ENCODE data around the gene CNTNAP2. TPM values are rescaled to one million over a fixed set of nuclear protein-coding genes. Genes with fewer than 3 reads are reported as not detected.
A peak's percentile ranks its signal among the peaks of the same experiment; 100 is the strongest.

Gene CNTNAP2
- total RNA-seq, 4 donors from 2014 or later, result not detected

DNA sequence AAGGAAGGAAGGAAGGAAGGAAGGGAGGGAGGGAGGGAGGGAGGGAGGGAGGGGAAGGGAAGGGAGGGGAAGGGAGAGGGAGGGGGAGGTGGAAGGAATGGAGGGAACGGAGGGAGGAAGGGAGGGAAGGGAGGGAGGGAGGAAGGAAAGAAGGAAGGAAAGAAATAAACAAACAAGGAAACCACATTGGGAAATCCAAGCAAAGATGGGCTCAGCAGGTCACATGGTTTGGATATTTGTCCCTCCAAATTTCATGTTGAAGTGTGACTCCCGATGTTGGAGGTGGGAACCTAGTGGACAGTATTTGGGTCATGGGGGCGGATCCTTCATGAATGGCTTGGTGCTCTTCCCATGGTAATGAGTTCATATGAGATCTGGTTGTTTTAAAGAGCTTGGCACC lies 2019.4 kb downstream of the CNTNAP2 start:
- H3K4me1 ChIP-seq, result no peaks in the 10 kb centered on the region
- in situ Hi-C loops (cut with MboI; ENCODE audit: low sequenced_read_pairs in 4 of 4) (no loop called here), intact Hi-C loops (cut with DNase I; ENCODE audit: low total_unique reads) (no loop called here)
- TF ChIP-seq POLR2A (IDR thresholded peaks at IDR 0.05), result no peak
- TF ChIP-seq, protein P1, sequence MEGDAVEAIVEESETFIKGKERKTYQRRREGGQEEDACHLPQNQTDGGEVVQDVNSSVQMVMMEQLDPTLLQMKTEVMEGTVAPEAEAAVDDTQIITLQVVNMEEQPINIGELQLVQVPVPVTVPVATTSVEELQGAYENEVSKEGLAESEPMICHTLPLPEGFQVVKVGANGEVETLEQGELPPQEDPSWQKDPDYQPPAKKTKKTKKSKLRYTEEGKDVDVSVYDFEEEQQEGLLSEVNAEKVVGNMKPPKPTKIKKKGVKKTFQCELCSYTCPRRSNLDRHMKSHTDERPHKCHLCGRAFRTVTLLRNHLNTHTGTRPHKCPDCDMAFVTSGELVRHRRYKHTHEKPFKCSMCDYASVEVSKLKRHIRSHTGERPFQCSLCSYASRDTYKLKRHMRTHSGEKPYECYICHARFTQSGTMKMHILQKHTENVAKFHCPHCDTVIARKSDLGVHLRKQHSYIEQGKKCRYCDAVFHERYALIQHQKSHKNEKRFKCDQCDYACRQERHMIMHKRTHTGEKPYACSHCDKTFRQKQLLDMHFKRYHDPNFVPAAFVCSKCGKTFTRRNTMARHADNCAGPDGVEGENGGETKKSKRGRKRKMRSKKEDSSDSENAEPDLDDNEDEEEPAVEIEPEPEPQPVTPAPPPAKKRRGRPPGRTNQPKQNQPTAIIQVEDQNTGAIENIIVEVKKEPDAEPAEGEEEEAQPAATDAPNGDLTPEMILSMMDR (IDR thresholded peaks at IDR 0.05 in 4 of 5, conservative IDR thresholded peaks at IDR 0.05 in 1 of 5), result no peak
- H3K9me3 ChIP-seq, result no peaks in the 10 kb centered on the region
- DNase-seq (no peak), ATAC-seq (no peak)
- H3K36me3 ChIP-seq, result no peaks in the 10 kb centered on the region
- H3K4me3 ChIP-seq, result no peak overlapping the region
- H3K27me3 ChIP-seq, result no peaks in the 10 kb centered on the region
- H3K27ac ChIP-seq, result no peak overlapping the region

DNA sequence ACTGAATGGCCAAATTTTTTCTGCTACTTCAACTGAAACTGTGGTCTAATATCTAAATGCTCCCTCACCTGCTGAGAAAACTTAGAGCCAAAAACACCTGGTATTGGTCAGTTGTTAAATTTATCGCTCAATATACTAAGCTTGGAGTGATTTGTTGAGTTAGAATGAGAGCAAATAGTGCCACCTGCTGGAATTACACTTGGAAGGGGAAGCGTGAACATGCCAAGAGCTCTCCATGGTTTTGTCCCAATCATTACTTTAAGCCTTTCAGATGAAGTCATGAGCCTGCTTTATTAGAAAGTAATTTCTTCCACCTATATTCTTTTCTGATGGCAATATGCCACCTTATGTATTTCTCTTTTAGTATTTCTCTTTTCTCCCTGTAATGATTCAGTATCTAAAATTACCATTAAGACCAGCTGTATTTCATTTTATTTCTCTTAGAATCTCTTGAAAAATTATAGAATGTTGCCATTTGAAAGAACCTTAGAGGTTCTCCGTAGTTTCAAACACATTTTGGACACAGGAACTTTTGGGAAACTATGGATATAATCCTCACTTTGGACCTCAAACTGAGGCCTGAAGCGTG lies 2026.2 kb downstream of the CNTNAP2 start:
- Histone ChIP-seq H3K9me3 (no peaks in the 10 kb centered on the region), H3K36me3 (no peaks in the 10 kb centered on the region), H3K27ac (no peak overlapping the region), H3K4me3 (no peak overlapping the region), H3K4me1 (no peaks in the 10 kb centered on the region), H3K27me3 (no peaks in the 10 kb centered on the region)
- TF ChIP-seq, protein P1 (IDR thresholded peaks at IDR 0.05 in 4 of 5, conservative IDR thresholded peaks at IDR 0.05 in 1 of 5), result peak in 1 of 5 experiments; percentile 20
- TF ChIP-seq POLR2A (IDR thresholded peaks at IDR 0.05), result no peak
- ATAC-seq (no peak), DNase-seq (no peak)
- in situ Hi-C loops (cut with MboI; ENCODE audit: low sequenced_read_pairs in 4 of 4), result no loop called here
- intact Hi-C loops (cut with DNase I; ENCODE audit: low total_unique reads), result no loop called here

DNA sequence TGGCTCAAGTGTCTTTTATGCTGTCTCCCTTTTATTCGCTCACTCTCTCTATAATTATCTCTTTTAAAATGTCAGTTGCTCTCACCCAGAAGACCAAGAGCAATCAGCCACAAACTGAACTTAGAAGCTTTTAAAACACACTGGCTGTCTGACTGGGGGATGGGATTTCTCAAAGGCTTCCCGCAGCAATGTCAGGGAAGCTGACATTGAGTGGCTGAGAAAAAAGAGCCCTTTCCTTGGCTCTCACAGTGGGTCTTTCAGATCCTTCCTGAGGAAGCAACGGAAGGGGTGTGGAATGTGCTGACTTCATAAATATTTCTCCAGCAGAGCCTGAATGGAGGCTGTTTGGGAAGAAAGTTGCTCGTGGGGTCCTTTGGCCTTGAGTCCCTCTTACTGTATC lies 2028.2 kb downstream of the CNTNAP2 start:
- ATAC-seq (no peak), DNase-seq (no peak)
- Histone ChIP-seq H3K9me3 (no peaks in the 10 kb centered on the region), H3K36me3 (no peaks in the 10 kb centered on the region), H3K27ac (no peak overlapping the region), H3K27me3 (no peaks in the 10 kb centered on the region), H3K4me1 (no peaks in the 10 kb centered on the region), H3K4me3 (no peak overlapping the region)
- in situ Hi-C loops (cut with MboI; ENCODE audit: low sequenced_read_pairs in 4 of 4) (no loop called here), intact Hi-C loops (cut with DNase I; ENCODE audit: low total_unique reads) (no loop called here)
- TF ChIP-seq, protein P1 (IDR thresholded peaks at IDR 0.05 in 4 of 5, conservative IDR thresholded peaks at IDR 0.05 in 1 of 5), result no peak
- TF ChIP-seq POLR2A (IDR thresholded peaks at IDR 0.05), result no peak

DNA sequence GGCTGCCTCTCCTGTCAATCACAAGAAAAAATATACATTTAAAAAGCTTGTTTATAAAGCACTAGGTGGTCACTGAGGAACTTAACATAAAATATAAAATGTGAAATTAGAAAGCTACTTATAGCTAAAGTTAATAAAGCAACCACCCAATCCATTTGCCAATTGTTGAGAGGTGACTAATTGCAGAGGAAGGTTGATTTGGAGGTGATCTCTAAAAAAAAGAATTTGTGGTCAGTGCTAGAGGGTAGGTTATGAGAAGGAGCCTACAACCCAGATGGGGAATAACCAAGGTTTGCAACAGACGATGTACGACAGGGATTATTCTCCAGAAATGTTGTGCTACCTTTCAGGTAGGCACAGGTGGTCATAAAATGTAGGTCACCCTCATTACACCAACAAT lies 2029.7 kb downstream of the CNTNAP2 start:
- H3K36me3 ChIP-seq, result no peaks in the 10 kb centered on the region
- H3K27ac ChIP-seq, result no peak overlapping the region
- no peaks in the 10 kb centered on the region for H3K27me3 ChIP-seq
- no peaks in the 10 kb centered on the region for H3K4me1 ChIP-seq
- intact Hi-C loops (cut with DNase I; ENCODE audit: low total_unique reads) (no loop called here), in situ Hi-C loops (cut with MboI; ENCODE audit: low sequenced_read_pairs in 4 of 4) (no loop called here)
- TF ChIP-seq, protein P1 (IDR thresholded peaks at IDR 0.05 in 4 of 5, conservative IDR thresholded peaks at IDR 0.05 in 1 of 5), result no peak
- no peak for TF ChIP-seq POLR2A (IDR thresholded peaks at IDR 0.05)
- DNase-seq (no peak), ATAC-seq (no peak)
- no peaks in the 10 kb centered on the region for H3K9me3 ChIP-seq
- no peak overlapping the region for H3K4me3 ChIP-seq

DNA sequence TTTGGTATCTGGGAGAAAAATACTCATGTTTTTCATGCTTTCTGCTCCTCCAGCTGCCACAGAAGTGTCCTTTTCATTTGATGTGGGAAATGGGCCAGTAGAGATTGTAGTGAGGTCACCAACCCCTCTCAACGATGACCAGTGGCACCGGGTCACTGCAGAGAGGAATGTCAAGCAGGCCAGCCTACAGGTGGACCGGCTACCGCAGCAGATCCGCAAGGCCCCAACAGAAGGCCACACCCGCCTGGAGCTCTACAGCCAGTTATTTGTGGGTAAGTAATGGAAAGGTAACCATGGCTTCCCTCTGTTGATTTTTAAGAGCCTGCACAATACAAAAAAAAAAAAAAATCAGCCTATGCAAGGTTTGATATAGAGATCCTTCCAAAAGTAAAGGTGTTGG lies 2030.8 kb downstream of the CNTNAP2 start:
- no peaks in the 10 kb centered on the region for H3K27me3 ChIP-seq
- H3K27ac ChIP-seq, result no peak overlapping the region
- no peak overlapping the region for H3K4me3 ChIP-seq
- TF ChIP-seq POLR2A (IDR thresholded peaks at IDR 0.05), result no peak
- TF ChIP-seq, protein P1 (IDR thresholded peaks at IDR 0.05 in 4 of 5, conservative IDR thresholded peaks at IDR 0.05 in 1 of 5), result no peak
- intact Hi-C loops (cut with DNase I; ENCODE audit: low total_unique reads), result no loop called here
- ATAC-seq, result no peak
- H3K9me3 ChIP-seq, result no peaks in the 10 kb centered on the region
- H3K36me3 ChIP-seq, result no peaks in the 10 kb centered on the region
- no peaks in the 10 kb centered on the region for H3K4me1 ChIP-seq
- in situ Hi-C loops (cut with MboI; ENCODE audit: low sequenced_read_pairs in 4 of 4), result no loop called here
- no peak for DNase-seq

All from gastrocnemius medialis (tissue), 4 donors.